Dermis blood vessel endothelial cell (primary cell): ENCODE data around the gene SCNN1G. TPM values are rescaled to one million over a fixed set of nuclear protein-coding genes. Genes with fewer than 3 reads are reported as not detected.

Experiments used
- DNase-seq: peaks from one replicate; pipeline ENCODE4 v3.0.0; 2010
- total RNA-seq: library from RNA; depleted of rRNA; stranded (reverse); fragments of >200 nt; gene quantifications from 2 replicates; pipeline ENCODE4 v1.2.3, GENCODE V29; 2014

Gene SCNN1G
- total RNA-seq, 1 donor from 2014 or later, result 0.68 TPM

DNA sequence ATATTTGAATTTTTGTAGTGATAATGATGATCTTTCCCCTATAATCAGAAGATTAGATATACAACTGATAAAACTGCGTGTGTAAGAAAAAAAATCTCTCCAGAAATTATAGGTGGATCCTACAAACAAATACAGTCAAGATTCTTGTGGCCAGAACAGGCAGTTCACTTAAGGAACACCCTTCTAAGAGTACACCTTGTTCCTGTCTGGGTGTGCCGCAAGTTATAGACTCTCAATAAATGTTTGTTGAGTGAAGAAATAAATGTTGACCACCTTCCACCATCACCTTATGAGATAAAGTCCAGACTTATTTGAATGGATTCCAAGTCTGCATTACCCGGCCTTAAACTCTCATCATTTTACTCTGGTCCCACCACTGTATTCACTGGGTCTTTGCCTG, 73.9 kb downstream of the SCNN1G start:
- no peak for DNase-seq

DNA sequence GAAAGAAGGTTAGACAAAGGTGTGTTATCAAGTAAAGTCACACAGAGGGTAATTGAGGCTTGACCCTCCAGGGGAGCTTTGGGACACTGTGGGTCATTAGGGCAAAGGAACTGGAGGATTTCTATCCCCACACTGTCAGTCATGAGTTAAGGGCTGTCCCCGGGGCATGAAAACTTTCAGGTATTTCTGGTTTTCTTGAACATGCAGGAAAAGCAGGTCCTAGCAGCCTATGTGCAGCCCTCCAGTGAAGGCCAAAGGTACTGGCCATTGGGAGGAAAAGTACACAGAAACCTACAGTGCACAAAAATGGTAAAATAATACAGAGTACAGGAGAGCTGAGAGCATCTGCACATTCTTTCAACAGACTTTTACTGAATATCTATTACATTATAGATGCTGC, 75.1 kb downstream of the SCNN1G start:
- DNase-seq, result no peak

GRCh38 chr16:23258919-23259237, 76.3 kb downstream of the SCNN1G start:
- no peak for DNase-seq

Other genes with a start within 250 kb of the SCNN1G start
- gene USP31, start 33.3 kb upstream of the SCNN1G start, total RNA-seq, result 37.8 and 43.7 TPM in 2 replicates
- gene SCNN1B, start 119.6 kb downstream of the SCNN1G start, total RNA-seq, result 10.4 and 24.2 TPM in 2 replicates